HG02763 (cell line): ENCODE results near the gene CCL22.
"Not testable (repeated sequence)": the region's sequence is repeated elsewhere in the genome, so short reads cannot be mapped to it uniquely, and the experiment has no call there.

Experiments
- ATAC-seq: cut with Tn5 transposase; IDR thresholded peaks from one replicate; pipeline ENCODE4 v1.9.1; 2021; ENCODE audit warnings: mild to moderate bottlenecking, moderate library complexity; ENCODE audit not compliant: unreplicated experiment

CCL22 gene

GRCh38 chr16:57358527-57359095 is at the start of gene CCL22:
CCL22 (plus strand) TSS chr16:57358783; CDS start chr16:57358817, 34 bp downstream.
- no peak for ATAC-seq

GRCh38 chr16:57310801-57311200 is 47.8 kb upstream of the CCL22 start:
- no peak for ATAC-seq

DNA sequence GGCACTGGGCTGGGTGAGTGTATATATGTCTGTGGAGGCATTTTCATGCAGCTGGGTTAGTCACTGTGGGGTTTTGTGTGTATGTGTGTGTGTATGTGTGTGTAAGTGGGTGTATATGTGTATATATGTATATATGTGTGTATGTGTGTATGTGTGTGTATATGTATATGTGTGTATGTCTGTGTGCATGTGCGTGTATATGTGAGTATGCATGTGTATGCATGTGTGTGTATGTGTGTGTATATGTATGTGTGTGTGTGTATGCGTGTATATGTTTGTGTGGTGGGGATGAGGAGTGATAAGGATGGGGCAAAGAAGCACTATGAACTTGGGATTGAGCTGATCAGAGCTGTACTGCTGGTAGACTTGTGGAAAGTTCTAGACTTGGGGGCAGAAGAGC is 45.1 kb upstream of the CCL22 start:
- ATAC-seq = no peak

GRCh38 chr16:57314161-57314785 is 44.3 kb upstream of the CCL22 start:
- ATAC-seq = no peak

DNA sequence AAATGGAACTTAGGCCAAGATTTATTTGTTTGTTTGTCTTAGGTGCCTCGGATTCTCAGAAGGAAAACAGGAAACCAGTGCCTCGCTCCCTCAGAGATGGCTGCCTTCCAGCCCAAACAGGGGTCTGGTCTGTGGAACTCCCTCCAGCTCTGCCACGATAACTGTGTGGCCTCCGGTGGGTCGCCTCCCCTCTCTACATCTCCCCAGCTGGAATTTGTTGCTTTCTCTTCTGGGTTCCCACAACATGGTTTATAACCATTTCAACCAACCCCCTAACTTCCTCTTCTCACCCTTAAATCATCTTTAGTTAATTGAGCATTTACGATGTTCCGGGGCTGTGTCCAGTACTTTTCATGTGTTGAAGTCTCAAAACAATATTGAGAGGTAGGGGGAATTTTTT is 43.2 kb upstream of the CCL22 start:
- no peak for ATAC-seq

DNA sequence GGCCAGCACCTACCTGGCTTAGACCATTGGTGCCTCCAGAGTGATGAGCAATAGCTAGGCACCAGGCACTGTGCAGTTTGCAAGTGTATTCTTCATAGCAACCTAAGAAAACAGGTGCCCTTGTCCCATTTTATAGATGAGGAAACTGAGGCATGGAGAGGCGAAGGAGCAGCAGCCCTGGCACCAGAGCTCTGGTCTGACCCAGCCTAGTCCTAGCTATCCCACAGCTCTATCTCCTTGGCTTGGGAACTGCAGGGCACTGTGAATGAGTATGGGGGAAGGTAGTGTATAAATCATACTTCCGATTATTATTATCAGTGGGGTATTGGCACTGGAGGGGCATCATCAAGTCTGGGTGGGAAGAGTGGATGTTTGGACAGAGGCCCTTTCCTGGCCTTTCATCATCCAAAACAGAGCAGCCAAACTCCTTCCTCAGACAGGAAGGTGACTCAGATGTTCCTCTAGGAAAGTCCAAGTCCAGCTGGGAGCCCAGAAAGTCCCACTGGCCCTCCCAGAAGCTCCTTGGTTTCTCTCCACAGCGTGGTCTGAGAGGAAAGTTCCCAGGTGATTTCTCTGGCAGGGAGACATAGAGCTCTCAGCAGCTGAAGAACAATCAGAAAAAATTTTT is 42.1 kb upstream of the CCL22 start:
- ATAC-seq = no peak

DNA sequence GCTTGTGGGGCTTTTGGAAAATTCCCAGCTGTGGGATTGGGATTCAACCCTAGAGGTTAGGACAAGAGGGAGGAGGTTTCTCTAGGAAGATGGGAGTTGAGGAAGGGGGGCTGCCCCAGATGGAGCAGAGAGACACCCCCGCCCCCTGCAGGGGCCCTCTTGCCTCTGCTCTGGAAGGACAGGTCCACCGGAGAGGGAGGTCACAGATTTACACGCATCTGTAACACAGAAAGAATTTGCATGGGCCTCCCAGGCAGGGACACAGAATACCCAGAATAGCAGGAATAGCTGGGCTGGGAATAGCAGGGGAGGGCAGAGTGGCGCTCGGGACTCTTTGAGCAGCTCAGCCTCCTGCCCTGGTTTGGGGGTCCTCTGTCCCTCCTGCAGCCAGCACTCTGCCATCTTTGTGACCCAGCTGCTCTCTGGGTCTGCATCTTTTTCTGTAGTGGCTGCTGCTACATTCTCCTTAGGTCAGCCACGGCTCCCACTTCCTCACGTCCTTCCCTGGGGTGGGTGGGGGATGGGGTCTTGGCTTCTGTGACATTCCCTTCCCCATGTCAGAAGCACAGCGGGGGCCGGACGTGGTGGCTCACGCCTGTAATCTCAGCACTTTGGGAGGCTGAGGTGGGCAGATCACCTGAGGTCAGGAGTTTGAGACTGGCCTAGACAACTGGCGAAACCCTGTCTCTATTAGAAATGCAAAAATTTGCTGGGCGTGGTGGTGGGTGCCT is 40.2 kb upstream of the CCL22 start:
- ATAC-seq = no peak

DNA sequence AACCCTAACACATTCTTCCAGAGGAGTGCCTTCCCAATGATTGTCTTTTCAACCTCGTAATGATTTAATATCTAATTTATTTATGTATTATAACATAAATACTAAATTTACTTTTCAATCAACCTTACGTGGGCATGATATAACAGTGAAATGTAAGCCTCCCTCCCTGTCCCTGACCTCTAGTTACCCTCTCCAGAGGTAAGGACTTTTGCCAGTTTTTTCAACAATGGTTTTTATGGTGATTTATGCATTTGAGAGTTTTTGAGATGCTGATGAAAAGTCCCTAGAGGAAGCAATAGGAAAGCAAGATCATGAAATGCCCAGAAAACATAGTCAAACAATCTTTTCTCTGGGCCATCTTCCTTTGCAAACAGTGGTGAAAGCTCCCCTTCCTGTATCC is 38.9 kb upstream of the CCL22 start:
- ATAC-seq = no peak

DNA sequence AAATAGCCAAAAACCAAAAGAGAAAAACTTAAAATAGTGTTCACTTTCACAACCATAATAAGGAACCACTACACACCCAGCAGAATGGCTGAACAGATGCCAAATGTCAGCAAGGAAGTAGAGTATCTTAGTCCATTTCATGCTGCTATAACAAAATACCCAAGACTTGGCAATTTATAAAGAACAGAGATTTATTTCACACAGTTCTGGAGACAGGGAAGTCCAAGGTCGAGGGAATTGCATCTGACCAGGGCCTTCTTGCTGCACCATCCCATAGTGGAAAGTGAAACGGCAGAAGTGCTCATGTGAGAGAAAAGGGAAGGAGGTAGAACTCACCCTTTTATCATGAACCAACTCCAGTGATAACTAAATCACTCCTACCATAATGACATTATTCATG is 33.8 kb upstream of the CCL22 start:
- ATAC-seq = no peak

GRCh38 chr16:57325458-57325857 is 33.1 kb upstream of the CCL22 start:
- no peak for ATAC-seq

GRCh38 chr16:57329718-57330327 is 28.8 kb upstream of the CCL22 start:
- no peak for ATAC-seq

DNA sequence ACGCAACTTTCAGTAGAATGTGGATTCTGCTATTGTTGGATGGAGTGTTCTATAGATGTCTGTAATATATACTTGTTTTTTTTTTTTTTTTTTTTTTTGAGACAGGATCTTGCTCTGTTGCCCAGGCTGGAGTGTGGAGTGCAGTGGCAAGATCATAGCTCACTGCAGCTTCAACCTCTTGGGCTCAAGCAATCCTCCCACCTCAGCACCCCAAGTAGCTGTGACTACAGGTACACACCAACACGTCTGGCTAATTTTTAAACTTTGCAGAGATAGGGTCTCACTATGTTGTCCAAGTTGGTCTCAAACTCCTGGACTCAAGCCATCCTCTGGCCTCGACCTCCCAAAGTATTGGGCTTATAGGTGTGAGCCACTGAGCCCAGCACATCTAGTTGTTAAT is 27.2 kb upstream of the CCL22 start:
- ATAC-seq = no peak

- no peak for ATAC-seq
Measured at GRCh38 chr16:57333402-57333801, 25.2 kb upstream of the CCL22 start.

DNA sequence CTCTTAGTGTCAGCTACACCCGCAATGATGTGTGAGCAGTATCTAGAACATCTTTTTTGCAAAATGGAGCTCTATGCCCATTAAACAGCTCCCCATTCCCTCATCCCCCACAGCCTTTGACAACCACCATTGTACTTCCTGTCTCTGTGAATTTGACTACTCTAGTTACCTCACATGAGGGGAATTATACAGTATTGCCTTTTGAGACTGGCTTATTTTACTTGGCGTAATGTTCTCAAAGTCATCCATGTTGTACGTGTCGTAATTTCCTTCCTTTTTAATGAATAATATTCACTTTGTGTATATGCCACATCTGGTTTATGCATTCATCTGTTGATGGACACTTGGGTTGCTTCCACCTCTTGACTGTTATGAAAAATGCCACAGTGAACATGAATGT is 23.2 kb upstream of the CCL22 start:
- no peak for ATAC-seq

DNA sequence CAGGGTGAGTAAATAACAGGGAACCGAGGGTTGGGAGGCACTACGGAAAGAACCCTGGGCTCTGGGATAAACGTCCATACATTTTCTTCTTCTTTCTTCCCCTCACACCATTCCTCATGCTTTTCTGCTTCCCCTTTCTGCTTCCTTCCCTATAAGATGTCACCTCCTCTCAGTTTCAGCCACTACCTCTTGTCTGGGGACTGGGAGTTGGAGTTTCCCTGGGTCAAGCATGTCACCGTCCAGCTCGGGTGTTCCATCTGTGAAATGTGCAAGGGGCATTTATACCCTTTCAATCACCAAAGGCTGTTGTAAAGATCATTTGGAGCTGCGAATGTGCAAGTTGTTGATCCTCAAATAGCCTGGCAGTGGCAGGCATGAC is 17.5 kb upstream of the CCL22 start:
- no peak for ATAC-seq

- no peak for ATAC-seq
Measured at GRCh38 chr16:57341441-57342303, 16.9 kb upstream of the CCL22 start.

DNA sequence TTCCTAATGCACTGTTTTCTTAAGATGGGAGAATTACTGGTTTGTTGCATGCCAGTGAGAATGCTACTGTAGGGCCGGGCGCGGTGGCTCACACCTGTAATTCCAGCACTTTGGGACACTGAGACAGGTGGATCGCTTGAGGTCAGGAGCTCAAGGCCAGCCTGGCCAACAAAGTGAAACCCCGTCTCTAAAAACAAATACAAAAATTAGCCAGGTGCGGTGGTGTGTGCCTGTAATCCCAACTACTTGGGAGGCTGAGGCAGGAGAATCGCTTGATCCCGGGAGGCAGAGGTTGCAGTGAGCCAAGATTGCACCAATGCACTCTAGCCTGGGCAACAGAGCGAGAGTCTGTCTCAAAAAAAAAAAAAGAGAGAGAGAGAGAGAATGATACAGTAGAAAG is 16.0 kb upstream of the CCL22 start:
- ATAC-seq = not testable (repeated sequence)

DNA sequence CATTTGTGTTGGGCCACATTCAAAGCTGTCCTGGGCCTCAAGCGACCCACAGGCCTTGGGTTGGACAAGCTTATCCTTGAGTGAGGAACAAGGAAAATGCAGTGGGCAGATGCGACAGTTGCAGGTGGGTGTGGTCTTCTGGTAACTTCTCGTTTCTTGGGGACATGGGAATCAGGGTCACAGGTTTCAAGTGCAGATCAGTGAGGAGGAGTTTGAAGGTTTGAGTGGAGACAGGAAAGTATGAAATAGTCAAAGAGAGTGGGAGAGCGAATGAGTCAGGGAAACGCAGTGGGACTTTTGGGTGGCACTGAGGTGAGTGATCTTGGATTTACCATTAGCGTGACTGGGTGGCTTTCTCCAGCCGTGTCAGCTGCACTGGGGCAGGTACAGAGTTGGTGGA is 15.4 kb upstream of the CCL22 start:
- no peak for ATAC-seq

GRCh38 chr16:57344094-57344493 is 14.5 kb upstream of the CCL22 start:
- ATAC-seq = not testable (repeated sequence)

GRCh38 chr16:57345021-57345420 is 13.6 kb upstream of the CCL22 start:
- no peak for ATAC-seq
